ENCODE results near the gene TM9SF1.

The TM9SF1 gene

GRCh38 chr14:24143511-24143910 lies 51.7 kb downstream of the TM9SF1 start:
- TF ChIP-seq CTCF (IDR thresholded peaks at IDR 0.05; ENCODE audit: low read length, missing control alignments) = no peak
- no peak overlapping the region for H3K4me3 ChIP-seq (replicated peaks; ENCODE audit: low read depth, low read length)
- no peak for DNase-seq (ENCODE audit: low read depth)

- H3K4me3 ChIP-seq (replicated peaks; ENCODE audit: low read depth, low read length) = peak within 1 kb of the TSS; percentile 84
- peak; percentile 36 for TF ChIP-seq CTCF (IDR thresholded peaks at IDR 0.05; ENCODE audit: low read length, missing control alignments)
- peak; percentile 99 for DNase-seq (ENCODE audit: low read depth)
Observed at GRCh38 chr14:24141097-24141880, 54.0 kb downstream of the TM9SF1 start, which contains the start of gene EMC9. TSS of gene EMC9 (minus strand) at chr14:24141591. CDS start at chr14:24141304, 287 bp downstream.

GRCh38 chr14:24139272-24139934 lies 55.8 kb downstream of the TM9SF1 start:
- DNase-seq (ENCODE audit: low read depth) = no peak
- no peak overlapping the region for H3K4me3 ChIP-seq (replicated peaks; ENCODE audit: low read depth, low read length)
- TF ChIP-seq CTCF (IDR thresholded peaks at IDR 0.05; ENCODE audit: low read length, missing control alignments) = no peak

All from fibroblast of pulmonary artery (primary cell).